ENCODE data around the gene SEMA5A. TPM values are rescaled to one million over a fixed set of nuclear protein-coding genes. Genes with fewer than 3 reads are reported as not detected.
"Not testable (repeated sequence)": the region's sequence is repeated elsewhere in the genome, so short reads cannot be mapped to it uniquely, and the experiment has no call there.

Gene SEMA5A
- total RNA-seq, 1 donor from 2014 or later: not detected

DNA sequence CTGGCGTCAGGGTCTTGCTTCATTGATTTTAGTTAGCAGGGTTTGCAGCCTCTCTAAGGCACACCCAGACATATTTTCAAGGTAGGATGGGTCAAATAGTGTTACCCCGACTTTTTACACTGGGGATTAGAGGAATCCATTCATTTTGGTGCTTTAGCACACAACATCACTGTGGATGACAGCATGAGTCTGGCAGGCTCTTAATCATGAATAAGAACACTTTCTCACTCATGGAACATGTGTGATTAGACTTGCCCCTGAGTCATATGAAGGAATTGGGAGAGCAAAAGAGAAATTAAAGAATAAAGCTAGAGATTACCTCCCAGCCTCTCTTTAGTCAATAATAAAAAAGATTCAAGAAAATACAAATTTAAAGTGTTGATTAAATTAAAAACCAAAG, 175.6 kb downstream of the SEMA5A start:
- DNase-seq: no peak
- Mint-ChIP-seq H3K27me3 (no peaks in the 10 kb centered on the region), H3K9me3 (peaks cover 5% of the 10 kb centered on the region), H3K36me3 (ENCODE audit: low read depth) (no peaks in the 10 kb centered on the region), H3K4me1 (no peaks in the 10 kb centered on the region), H3K27ac (no peak overlapping the region), H3K4me3 (no peak overlapping the region)
- intact Hi-C loops (cut with micrococcal nuclease): no loop called here

DNA sequence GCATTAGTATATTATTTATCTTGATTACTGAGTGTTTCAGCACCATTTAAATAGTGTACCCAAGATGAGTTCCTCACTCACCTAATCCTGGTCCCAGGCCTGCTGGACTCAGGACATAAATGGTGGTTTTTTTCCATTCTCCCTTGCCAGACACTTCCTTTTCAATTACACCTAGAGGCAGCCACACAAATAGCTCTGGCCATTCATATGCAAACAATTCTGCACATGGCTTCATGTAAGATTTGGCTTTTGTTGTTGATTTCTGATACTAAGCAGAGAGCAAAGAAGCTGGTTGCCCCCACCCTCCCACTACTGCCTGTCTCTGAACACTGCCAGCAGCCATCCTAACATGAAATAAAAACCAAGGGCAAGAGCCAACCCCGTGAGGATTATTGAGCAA, 180.4 kb downstream of the SEMA5A start:
- H3K27ac Mint-ChIP-seq: no peak overlapping the region

GRCh38 chr5:9363449-9363848, 182.4 kb downstream of the SEMA5A start:
- Mint-ChIP-seq H3K4me1 (no peaks in the 10 kb centered on the region), H3K27ac (no peak overlapping the region), H3K9me3 (no peaks in the 10 kb centered on the region), H3K36me3 (ENCODE audit: low read depth) (no peaks in the 10 kb centered on the region), H3K27me3 (no peaks in the 10 kb centered on the region), H3K4me3 (no peak overlapping the region)
- no peak for DNase-seq
- intact Hi-C loops (cut with micrococcal nuclease): loop anchor here (10.0 kb wide), 1 partner anchor 181 kb away; the partner anchor contains the start of gene SEMA5A

More for the DNA sequence above, 180.4 kb downstream of the SEMA5A start:
- DNase-seq: no peak
- Mint-ChIP-seq H3K9me3 (peaks cover 5% of the 10 kb centered on the region), H3K4me3 (no peak overlapping the region), H3K36me3 (ENCODE audit: low read depth) (no peaks in the 10 kb centered on the region), H3K4me1 (no peaks in the 10 kb centered on the region), H3K27me3 (no peaks in the 10 kb centered on the region)
- intact Hi-C loops (cut with micrococcal nuclease): loop anchor here (10.0 kb wide), 1 partner anchor 179 kb away; the partner anchor contains the start of gene SEMA5A

DNA sequence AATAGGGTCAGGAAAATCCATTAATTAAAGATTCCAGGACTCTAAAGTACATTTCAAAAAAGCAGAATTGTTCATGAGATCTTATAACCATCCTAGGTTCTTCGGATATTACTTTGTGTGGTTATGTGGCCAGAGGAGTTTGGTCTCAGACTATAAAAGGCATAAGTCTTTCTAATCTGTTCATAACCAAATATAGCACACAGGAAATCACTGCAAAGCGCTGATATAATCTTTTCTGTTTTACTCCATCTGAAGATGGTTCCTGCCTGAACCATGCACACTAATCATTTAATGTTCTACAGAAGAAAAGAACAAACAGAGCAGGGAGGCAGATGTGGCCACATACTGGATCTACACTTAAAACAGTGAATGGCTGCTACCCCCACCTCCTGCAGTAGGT, 182.8 kb downstream of the SEMA5A start:
- Mint-ChIP-seq H3K27ac (no peak overlapping the region), H3K4me3 (no peak overlapping the region), H3K4me1 (no peaks in the 10 kb centered on the region), H3K36me3 (ENCODE audit: low read depth) (no peaks in the 10 kb centered on the region), H3K9me3 (no peaks in the 10 kb centered on the region), H3K27me3 (no peaks in the 10 kb centered on the region)
- no peak for DNase-seq
- intact Hi-C loops (cut with micrococcal nuclease): loop anchor here (10.0 kb wide), 1 partner anchor 182 kb away; the partner anchor contains the start of gene SEMA5A

DNA sequence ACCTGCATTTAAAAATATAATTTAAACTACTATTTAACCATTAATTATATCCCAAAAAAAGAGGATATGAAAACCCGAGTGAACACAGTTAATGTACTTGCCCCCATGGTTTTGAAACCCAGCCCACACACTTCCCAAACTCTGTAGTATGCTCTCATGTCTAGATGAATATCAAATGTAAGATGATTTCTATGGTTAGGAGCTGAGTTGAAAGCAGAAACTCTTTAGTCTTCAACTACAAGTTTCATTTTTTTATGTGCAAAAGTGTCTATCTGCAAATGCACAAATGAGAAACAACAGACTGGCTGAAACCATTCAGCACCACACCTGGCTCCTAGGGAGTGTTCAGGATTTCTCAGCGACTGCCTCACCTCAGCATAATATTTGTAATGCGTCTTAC, 183.3 kb downstream of the SEMA5A start:
- H3K27ac Mint-ChIP-seq: no peak overlapping the region
- intact Hi-C loops (cut with micrococcal nuclease): loop anchor here (10.0 kb wide), 1 partner anchor 182 kb away; the partner anchor contains the start of gene SEMA5A
- no peaks in the 10 kb centered on the region for H3K9me3 Mint-ChIP-seq
- no peak for DNase-seq
- no peaks in the 10 kb centered on the region for H3K36me3 Mint-ChIP-seq (ENCODE audit: low read depth)
- no peaks in the 10 kb centered on the region for H3K27me3 Mint-ChIP-seq
- H3K4me3 Mint-ChIP-seq: no peak overlapping the region
- no peaks in the 10 kb centered on the region for H3K4me1 Mint-ChIP-seq

DNA sequence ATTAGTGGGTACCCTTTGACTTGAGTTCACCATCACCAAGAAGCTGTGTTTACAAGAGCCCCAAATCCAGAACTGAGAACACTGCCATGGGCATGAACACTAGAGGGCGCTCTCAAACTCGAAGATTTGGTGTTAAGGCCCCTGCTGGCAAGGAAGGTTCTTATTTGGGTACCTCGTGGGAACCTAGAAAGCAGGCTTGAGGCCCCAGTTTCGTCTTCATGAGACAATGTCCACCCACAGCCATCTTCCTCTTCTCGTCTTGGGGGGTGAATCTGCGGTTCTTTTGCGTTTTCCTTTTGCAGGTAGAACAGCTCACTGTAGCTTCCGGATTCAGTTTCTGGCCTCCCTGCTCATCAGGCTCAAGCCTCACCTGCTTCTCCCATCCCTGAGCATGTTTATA, 184.0 kb downstream of the SEMA5A start:
- no peak overlapping the region for H3K4me3 Mint-ChIP-seq
- peak; percentile 71 for DNase-seq
- H3K9me3 Mint-ChIP-seq: no peaks in the 10 kb centered on the region
- no peaks in the 10 kb centered on the region for H3K36me3 Mint-ChIP-seq (ENCODE audit: low read depth)
- H3K27ac Mint-ChIP-seq: no peak overlapping the region
- no peaks in the 10 kb centered on the region for H3K4me1 Mint-ChIP-seq
- intact Hi-C loops (cut with micrococcal nuclease): loop anchor here (10.0 kb wide), 1 partner anchor 183 kb away; the partner anchor contains the start of gene SEMA5A
- no peaks in the 10 kb centered on the region for H3K27me3 Mint-ChIP-seq

GRCh38 chr5:9358961-9359685, 186.8 kb downstream of the SEMA5A start:
- Mint-ChIP-seq H3K27ac (no peak overlapping the region), H3K36me3 (ENCODE audit: low read depth) (no peaks in the 10 kb centered on the region), H3K9me3 (peaks cover 4% of the 10 kb centered on the region), H3K4me3 (no peak overlapping the region), H3K4me1 (no peaks in the 10 kb centered on the region), H3K27me3 (no peaks in the 10 kb centered on the region)
- DNase-seq: no peak
- intact Hi-C loops (cut with micrococcal nuclease): no loop called here

DNA sequence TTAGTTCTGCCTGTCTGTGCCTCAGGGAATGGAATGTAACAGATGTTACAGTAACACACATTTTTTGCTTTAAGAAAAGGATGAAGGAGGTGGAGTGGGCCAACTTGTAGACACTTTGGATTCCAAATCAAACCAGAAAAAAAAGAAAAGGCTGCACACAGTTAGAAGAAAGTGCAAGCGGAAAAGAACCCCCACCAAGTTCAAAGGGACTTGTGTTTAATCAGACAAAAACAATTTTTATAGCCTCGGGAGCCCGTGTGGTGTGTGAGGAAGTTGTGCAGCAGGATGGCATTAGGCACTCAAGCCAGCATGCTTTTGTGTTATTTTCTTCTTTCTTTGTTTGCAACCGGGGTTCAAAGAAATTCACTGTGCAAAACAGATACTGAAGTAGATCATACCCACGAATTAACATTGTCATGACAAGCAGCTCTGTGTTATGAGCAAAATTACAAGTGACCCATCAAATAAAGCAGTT, 189.5 kb downstream of the SEMA5A start:
- DNase-seq: no peak
- H3K27ac Mint-ChIP-seq: no peak overlapping the region
- no peaks in the 10 kb centered on the region for H3K4me1 Mint-ChIP-seq
- H3K9me3 Mint-ChIP-seq: peaks cover 4% of the 10 kb centered on the region
- no peak overlapping the region for H3K4me3 Mint-ChIP-seq
- no peaks in the 10 kb centered on the region for H3K27me3 Mint-ChIP-seq
- H3K36me3 Mint-ChIP-seq (ENCODE audit: low read depth): no peaks in the 10 kb centered on the region
- intact Hi-C loops (cut with micrococcal nuclease): no loop called here

DNA sequence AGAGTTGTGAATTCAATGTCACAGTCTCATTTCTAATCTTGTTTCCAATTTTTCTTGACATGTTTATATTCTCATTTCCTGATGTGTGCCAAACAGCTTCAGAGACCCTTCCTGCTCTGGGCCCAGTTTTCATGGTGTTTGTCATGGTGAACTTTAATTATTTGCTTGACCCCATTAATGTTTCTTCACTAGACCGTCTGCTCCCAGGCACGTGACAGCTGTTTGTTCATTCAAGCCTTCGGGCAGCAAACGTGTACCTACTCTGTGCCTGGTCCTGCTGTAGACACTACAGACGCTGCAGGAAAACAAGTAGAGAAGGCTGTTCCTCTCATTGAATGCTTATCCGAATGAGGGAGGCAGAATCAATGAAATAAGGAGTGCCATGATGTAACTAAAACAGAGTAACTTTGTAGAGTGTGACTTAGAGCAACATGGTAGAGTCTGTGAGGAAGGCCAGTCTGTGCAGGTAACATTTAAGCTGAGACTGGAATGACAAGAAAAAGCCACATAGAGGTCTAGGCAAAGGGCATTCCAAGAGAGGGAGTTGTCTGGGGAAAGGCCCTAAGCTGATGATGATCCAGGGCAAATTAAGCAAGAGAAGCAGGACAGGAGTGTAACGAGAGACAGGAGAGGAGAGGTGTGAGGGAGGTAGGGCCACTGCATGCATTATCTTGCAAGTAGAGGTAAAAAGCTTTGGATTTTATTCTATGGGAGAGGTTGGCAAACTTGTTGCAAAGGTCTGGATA, 191.4 kb downstream of the SEMA5A start:
- intact Hi-C loops (cut with micrococcal nuclease): no loop called here
- H3K4me1 Mint-ChIP-seq: no peaks in the 10 kb centered on the region
- H3K27ac Mint-ChIP-seq: no peak overlapping the region
- no peak overlapping the region for H3K4me3 Mint-ChIP-seq
- no peak for DNase-seq
- H3K36me3 Mint-ChIP-seq (ENCODE audit: low read depth): no peaks in the 10 kb centered on the region
- no peaks in the 10 kb centered on the region for H3K27me3 Mint-ChIP-seq
- H3K9me3 Mint-ChIP-seq: peaks cover 7% of the 10 kb centered on the region

GRCh38 chr5:9353048-9353447, 192.8 kb downstream of the SEMA5A start:
- H3K27me3 Mint-ChIP-seq; intact Hi-C loops (cut with micrococcal nuclease); H3K36me3 Mint-ChIP-seq (ENCODE audit: low read depth); DNase-seq; H3K9me3 Mint-ChIP-seq; H3K4me1 Mint-ChIP-seq; H3K27ac Mint-ChIP-seq; H3K4me3 Mint-ChIP-seq: not testable (repeated sequence)

DNA sequence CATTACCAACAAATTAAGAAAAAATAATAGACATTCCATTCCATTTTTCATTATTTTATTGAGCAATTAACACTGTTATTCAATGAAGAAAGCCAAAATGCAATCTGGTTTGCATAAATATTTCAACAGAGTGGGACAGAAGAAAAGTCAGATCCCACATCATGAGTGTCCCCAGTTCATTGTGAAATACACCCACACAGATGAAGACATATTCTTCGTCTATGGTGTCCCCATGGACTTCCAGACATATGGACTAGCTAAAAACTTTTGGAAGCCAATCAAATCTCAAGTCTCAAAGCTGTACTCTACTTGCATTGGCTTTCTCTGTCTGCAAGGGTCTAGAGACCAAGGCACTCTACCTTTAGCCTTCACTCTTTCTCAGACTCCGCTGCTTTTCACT, 194.3 kb downstream of the SEMA5A start:
- no peak overlapping the region for H3K27ac Mint-ChIP-seq
- intact Hi-C loops (cut with micrococcal nuclease): no loop called here
- no peaks in the 10 kb centered on the region for H3K36me3 Mint-ChIP-seq (ENCODE audit: low read depth)
- peaks cover 7% of the 10 kb centered on the region for H3K9me3 Mint-ChIP-seq
- no peak for DNase-seq
- no peaks in the 10 kb centered on the region for H3K4me1 Mint-ChIP-seq
- H3K27me3 Mint-ChIP-seq: no peaks in the 10 kb centered on the region
- H3K4me3 Mint-ChIP-seq: no peak overlapping the region

DNA sequence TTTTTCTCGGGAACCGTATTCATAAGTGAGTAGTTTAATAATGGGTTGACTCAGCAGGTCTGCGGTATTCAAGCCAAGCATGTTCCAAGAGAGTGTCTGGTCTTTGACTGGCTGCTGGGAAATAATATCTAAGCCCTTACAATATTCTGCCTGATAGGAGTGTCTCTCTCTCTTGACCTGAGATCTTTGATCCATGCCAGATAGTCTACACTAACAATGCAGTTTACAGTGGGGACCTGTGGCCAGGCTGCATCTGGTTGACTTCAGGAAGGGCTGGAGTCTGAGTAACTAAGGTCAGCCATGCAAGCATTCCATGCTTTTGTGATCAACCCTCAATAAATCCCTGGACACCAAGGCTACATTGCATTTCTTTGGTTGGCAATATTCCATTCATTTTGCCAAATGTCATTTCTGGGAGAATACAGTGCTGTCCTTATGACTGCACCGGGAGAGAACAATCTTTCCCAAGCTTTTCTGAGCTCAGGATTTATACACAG, 195.5 kb downstream of the SEMA5A start:
- H3K27ac Mint-ChIP-seq: no peak overlapping the region
- H3K27me3 Mint-ChIP-seq: no peaks in the 10 kb centered on the region
- H3K36me3 Mint-ChIP-seq (ENCODE audit: low read depth): no peaks in the 10 kb centered on the region
- intact Hi-C loops (cut with micrococcal nuclease): no loop called here
- DNase-seq: no peak
- peaks cover 7% of the 10 kb centered on the region for H3K9me3 Mint-ChIP-seq
- H3K4me3 Mint-ChIP-seq: no peak overlapping the region
- H3K4me1 Mint-ChIP-seq: no peaks in the 10 kb centered on the region

GRCh38 chr5:9348401-9348996, 197.4 kb downstream of the SEMA5A start:
- peaks cover 3% of the 10 kb centered on the region for H3K9me3 Mint-ChIP-seq
- no peaks in the 10 kb centered on the region for H3K27me3 Mint-ChIP-seq
- no peak for DNase-seq
- H3K4me1 Mint-ChIP-seq: no peaks in the 10 kb centered on the region
- H3K27ac Mint-ChIP-seq: no peak overlapping the region
- no peak overlapping the region for H3K4me3 Mint-ChIP-seq
- intact Hi-C loops (cut with micrococcal nuclease): no loop called here
- no peaks in the 10 kb centered on the region for H3K36me3 Mint-ChIP-seq (ENCODE audit: low read depth)

Measured in activated CD4-positive, alpha-beta T cell treated with anti-CD3 and anti-CD28 coated beads, Interleukin-2, amount 10 ng/mL, durations not matched to agents 24 days and 14 days (primary cell).